DMS 273 (cell line): Measurements from ENCODE around the gene NTM.
"Not testable (repeated sequence)": the region's sequence is repeated elsewhere in the genome, so short reads cannot be mapped to it uniquely, and the experiment has no call there.

ENCODE experiments used
- DNase-seq: peaks from one replicate; lab custom pipeline; 2025; ENCODE audit not compliant: unreplicated experiment; lab: John Stamatoyannopoulos, UW

The NTM gene

GRCh38 chr11:131664293-131664692 is 293.9 kb downstream of the NTM start:
- no peak for DNase-seq

- no peak for DNase-seq
These were observed 294.4 kb downstream of the NTM start for GRCh38 chr11:131664816-131665215.

DNA sequence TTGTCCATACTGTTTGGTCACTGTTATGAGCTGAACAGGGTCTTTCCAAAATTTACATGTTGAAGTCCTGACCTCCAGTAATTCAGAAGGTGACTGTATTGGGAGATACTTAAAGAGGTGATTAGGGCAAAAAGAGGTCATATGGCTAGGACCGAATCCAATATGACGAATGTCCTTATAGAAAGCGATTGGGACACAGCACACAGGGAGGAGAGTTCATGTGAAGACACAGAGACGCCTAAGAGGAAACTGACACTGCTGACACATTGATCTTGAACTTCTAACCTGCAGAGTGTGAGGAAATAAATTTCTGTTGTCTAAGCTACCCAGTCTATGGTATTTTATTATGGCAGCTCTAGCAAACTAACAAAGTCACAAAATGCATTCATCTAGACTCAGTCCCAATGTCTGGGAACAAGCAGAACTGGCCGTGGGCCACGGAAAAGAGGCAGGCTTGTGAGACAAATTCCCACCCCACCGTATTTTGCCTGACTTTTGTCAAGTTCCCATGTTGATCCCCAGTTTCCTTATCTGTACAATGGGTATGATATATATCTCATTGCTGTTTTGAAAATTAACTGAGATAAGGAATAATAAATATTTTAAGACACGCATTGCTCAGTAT is 295.0 kb downstream of the NTM start:
- DNase-seq = no peak

DNA sequence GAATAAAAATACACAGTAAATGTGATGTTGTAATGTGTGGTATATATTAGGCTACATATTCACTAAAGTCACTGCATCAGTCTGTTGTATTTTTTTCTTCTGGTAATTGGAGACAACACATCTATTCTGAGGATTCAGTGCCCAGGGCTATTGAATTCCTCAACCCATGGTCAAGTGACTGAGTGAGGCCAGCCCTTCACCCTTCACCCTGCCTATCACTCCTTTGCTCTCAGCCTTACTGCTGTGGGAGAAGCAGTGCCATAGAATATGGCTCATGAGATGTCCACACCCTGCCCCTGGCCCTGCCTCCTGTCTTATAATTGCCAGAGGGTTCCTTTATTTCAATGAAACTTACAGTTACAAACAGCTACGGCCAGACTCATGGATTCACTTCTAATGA is 295.6 kb downstream of the NTM start:
- no peak for DNase-seq

- no peak for DNase-seq
These were observed 296.2 kb downstream of the NTM start for GRCh38 chr11:131666617-131667016.

DNA sequence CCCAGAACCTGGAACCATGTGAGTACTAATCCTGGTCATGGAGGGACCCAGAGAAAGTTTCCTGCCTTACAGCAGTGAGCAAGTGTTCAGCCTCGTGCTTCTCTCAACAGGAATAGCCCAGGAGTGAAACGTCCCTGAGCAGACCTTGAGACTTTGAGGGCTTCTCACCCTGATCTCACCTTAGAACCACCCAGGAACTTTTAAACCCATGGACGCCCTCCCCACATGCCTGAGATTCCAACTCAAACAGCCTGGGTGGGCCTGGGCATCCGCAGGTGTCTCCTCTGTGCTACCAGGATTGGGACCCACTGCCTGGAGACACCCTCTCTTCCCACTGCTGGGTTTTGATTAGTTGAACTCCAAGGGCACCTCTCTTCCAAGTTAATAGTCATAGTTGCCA is 297.2 kb downstream of the NTM start:
- DNase-seq = no peak

DNA sequence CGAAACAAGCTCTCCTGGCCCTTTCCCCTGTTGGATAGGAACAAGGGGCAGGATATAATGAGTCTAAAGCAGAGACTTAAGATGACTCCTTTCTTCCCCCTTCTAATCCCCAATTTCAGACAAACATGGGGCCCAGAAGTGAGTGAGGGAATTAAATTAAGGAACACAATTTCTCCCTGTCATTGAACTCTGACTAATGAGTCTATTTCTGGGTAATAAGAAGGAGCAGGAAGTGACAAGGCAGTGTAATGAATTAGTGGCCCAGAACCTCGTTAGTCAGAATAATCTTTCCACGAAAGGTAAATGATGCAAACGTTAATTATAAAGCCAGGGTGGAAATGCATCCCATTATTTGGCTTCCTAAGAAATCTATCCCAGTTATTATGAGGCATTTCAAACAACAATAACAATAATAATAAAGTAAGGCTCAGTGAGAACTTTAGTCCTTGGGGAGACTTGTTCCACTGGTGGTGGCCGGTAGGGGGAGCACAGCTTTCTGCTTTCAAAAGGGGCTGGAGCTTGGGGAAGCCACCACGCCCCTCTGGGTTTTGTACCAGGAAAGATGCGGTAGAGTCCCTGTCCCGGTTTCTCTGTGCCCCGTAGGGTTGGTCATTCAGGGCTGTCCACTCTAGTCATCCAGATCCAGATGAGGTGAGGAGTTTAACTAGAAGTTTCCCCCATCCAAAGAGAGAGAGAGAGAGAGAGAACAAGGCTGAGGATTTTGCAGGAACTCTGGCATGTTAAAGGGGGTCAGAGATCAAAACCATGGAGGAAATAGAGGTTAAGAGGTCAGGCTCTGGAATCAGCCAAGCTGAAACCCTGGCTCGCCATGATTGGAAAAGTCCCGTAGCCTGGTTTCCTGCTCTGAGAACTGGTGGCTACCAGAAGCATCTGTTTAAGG is 298.3 kb downstream of the NTM start:
- peak; percentile 53 for DNase-seq

DNA sequence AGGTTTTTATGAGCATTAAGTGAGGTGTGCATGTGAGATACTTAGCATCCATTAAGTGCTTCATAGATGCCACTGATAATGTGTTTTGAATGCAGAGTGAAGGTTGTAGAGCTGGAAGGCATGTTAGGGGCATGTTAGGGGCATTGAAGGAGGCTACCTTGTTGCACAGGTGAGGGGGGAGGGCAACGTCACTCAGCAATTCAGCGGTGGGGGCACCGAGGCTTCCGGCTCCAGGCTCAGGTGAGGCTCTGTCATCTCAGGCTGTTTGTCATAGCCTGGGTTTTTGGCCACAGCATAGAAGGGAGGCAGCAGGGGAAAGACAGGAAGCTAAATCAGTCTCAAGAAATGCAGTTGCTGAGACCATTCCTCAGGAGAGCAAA is 299.0 kb downstream of the NTM start:
- DNase-seq = no peak

DNA sequence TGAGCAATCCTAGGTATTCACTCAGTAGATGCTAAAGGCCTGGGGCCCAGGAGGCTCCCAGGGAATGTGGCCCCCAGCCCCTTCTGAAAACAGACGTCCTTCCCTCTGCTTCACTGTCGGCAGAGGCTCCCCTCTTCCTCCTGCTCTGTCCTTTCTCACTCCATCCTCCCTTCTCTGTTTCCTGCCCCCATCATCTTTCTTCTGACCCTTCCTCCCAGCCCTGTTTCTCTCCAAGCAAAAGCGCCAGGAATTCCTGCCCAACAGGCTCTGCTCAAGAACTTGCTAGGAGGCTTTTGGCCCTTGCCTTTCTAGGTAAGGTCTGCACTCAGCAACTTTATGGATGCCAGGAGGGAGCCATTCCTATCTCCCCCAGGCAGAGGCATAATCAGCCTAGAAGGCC is 300.5 kb downstream of the NTM start:
- DNase-seq = no peak

- no peak for DNase-seq
These were observed 300.9 kb downstream of the NTM start for GRCh38 chr11:131671320-131671719.

GRCh38 chr11:131671734-131672133 is 301.3 kb downstream of the NTM start:
- no peak for DNase-seq

GRCh38 chr11:131672191-131672590 is 301.8 kb downstream of the NTM start:
- no peak for DNase-seq

- DNase-seq = peak; percentile 53
These were observed 303.8 kb downstream of the NTM start for GRCh38 chr11:131674051-131674755.

DNA sequence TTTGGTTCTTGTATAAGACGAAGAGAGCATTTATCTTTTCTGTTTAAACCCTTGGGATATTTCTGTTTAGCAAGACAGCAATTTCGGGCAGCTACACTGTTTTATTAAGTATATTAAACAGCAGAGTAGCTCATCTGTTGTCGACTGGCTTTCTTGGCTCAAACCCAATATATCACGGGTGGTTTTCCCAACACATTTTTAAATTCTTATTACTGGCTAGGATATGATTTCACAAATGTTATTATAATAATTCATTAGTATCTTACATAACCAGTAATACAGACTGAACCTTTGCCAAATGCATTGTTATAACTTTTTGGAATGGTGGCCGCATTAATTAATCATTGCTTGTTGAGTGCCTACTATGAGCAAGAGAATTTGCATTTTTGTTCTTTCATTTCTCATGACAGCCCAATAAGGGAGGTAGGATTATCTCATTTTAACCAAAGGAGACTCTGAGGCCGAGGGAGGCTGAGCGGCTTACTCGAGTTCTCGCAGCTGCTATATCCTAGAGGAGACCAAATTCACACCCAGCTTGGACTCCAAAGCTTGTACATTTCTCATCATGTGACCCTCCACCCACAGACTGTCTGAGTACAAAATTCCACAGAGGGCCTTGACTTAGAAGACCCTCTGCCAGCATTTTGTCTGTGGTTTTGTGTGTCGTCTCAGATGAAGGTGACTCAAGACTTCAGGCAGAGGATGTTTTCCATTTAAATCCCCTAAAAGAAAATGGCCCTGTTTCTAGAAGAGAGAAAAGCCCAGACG is 304.9 kb downstream of the NTM start:
- DNase-seq = no peak

- DNase-seq = no peak
These were observed 307.5 kb downstream of the NTM start for GRCh38 chr11:131677828-131678470.

GRCh38 chr11:131678658-131679340 is 308.4 kb downstream of the NTM start:
- no peak for DNase-seq

GRCh38 chr11:131680448-131680847 is 310.0 kb downstream of the NTM start:
- not testable (repeated sequence) for DNase-seq

DNA sequence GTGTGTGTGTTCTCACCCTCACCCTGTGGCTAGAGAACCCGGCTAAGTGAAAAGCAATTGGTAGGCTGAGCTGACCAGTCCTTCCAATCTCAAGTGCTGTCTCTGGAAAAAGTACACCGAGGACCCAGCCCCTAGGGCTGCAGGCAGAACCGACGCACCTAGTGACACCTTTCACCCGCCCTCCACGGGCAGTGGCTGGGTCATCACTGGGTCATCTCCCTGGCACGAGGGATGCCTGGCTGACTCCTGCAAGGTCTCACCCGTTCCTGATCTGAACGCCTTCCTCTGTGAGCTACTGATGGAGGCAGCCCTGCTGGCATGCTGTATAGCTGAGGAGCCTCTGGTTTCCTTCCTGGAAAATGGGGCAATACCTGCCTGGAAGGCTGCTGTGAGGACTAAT is 311.5 kb downstream of the NTM start:
- no peak for DNase-seq

GRCh38 chr11:131682373-131683015 is 312.1 kb downstream of the NTM start:
- no peak for DNase-seq

GRCh38 chr11:131683131-131683530 is 312.7 kb downstream of the NTM start:
- DNase-seq = no peak
